DND-41 (cell line): Measurements from ENCODE around the gene SOWAHA.

Experiments used
- ATAC-seq: fragments of 200-7000 bp; cut with Tn5 transposase; 3 replicates; pipeline ENCODE4 v1.9.1; 2021; ENCODE audit warnings: low read depth; ENCODE audit not compliant: insufficient read depth
- DNase-seq: peaks from one replicate; pipeline ENCODE4 v3.0.0-alpha.2; 2020
- H2AFZ ChIP-seq: 2 replicates; pipeline ENCODE4 v1.6.0; 2012; ENCODE audit warnings: low read depth, low read length
- H3K27ac ChIP-seq: 2 replicates; pipeline ENCODE4 v1.5.1; 2012; ENCODE audit warnings: low read length, inconsistent platforms
- H3K27me3 ChIP-seq: fragments of 200-600 bp; sonication (generic); 2 replicates; pipeline ENCODE4 v1.6.0; 2012; ENCODE audit warnings: low read length, mild to moderate bottlenecking, inconsistent platforms; ENCODE audit not compliant: insufficient read depth, poor library complexity
- H3K36me3 ChIP-seq: 2 replicates; pipeline ENCODE4 v1.5.1; 2012; ENCODE audit warnings: low read length, inconsistent platforms; ENCODE audit not compliant: insufficient read depth
- H3K4me1 ChIP-seq: 2 replicates; pipeline ENCODE4 v1.5.1; 2012; ENCODE audit warnings: mild to moderate bottlenecking, low read length; ENCODE audit not compliant: insufficient read depth
- H3K4me2 ChIP-seq: 2 replicates; pipeline ENCODE4 v1.6.0; 2012; ENCODE audit warnings: mild to moderate bottlenecking, moderate library complexity, low read length, inconsistent platforms; ENCODE audit not compliant: insufficient read depth
- H3K4me3 ChIP-seq, 2 experiments: fragments of 200-600 bp in 1 of 2; shearing (Covaris generic) in 1 of 2; 2 replicates each; pipeline ENCODE4 v1.5.1; 2012 to 2016; ENCODE audit warnings: inconsistent platforms in 2 of 2, low read length in 2 of 2, mild to moderate bottlenecking in 2 of 2, low read depth in 1 of 2, moderate library complexity in 1 of 2
- H3K79me2 ChIP-seq: 2 replicates; pipeline ENCODE4 v1.6.0; 2012; ENCODE audit warnings: low read length, inconsistent platforms; ENCODE audit not compliant: insufficient read depth
- H3K9ac ChIP-seq: 2 replicates; pipeline ENCODE4 v1.6.0; 2012; ENCODE audit warnings: low read depth, mild to moderate bottlenecking, inconsistent platforms, low read length, moderate library complexity
- H3K9me3 ChIP-seq: 2 replicates; pipeline ENCODE4 v1.5.1; 2012; ENCODE audit warnings: low read length, moderate library complexity, mild to moderate bottlenecking, inconsistent platforms; ENCODE audit not compliant: insufficient read depth, severe bottlenecking
- H4K20me1 ChIP-seq: 2 replicates; pipeline ENCODE4 v1.6.0; 2012; ENCODE audit warnings: low read length; ENCODE audit not compliant: insufficient read depth
- CTCF ChIP-seq: IDR thresholded peaks from 2 replicates; pipeline ENCODE4 v1.5.1; 2012; ENCODE audit warnings: borderline replicate concordance, low read length, moderate library complexity, mild to moderate bottlenecking; ENCODE audit not compliant: poor library complexity, severe bottlenecking; ENCODE audit errors: extremely low read depth
- EZH2 ChIP-seq: IDR thresholded peaks from 3 replicates; pipeline ENCODE4 v1.6.1; 2012; ENCODE audit warnings: borderline replicate concordance, low read depth, mild to moderate bottlenecking, moderate library complexity, low read length, inconsistent platforms; ENCODE audit not compliant: severe bottlenecking

The SOWAHA gene

GRCh38 chr5:132774406-132774805, 38.7 kb upstream of the SOWAHA start:
- H3K4me1 ChIP-seq, result peaks cover 29% of the 10 kb centered on the region
- no peaks in the 10 kb centered on the region for H3K9me3 ChIP-seq
- no peak overlapping the region for H3K4me2 ChIP-seq
- no peak for TF ChIP-seq EZH2
- no peak for TF ChIP-seq CTCF
- H3K79me2 ChIP-seq, result peaks cover 36% of the 10 kb centered on the region
- no peak overlapping the region for H3K4me3 ChIP-seq
- peaks cover 27% of the 10 kb centered on the region; the same call in 1 of the 2 replicates for H4K20me1 ChIP-seq
- no peak overlapping the region for H3K9ac ChIP-seq
- H3K27ac ChIP-seq, result no peak overlapping the region
- H3K27me3 ChIP-seq, result peaks cover 2% of the 10 kb centered on the region
- ATAC-seq (no peak), DNase-seq (no peak)
- no peaks in the 10 kb centered on the region for H3K36me3 ChIP-seq
- H2AFZ ChIP-seq, result no peak overlapping the region

DNA sequence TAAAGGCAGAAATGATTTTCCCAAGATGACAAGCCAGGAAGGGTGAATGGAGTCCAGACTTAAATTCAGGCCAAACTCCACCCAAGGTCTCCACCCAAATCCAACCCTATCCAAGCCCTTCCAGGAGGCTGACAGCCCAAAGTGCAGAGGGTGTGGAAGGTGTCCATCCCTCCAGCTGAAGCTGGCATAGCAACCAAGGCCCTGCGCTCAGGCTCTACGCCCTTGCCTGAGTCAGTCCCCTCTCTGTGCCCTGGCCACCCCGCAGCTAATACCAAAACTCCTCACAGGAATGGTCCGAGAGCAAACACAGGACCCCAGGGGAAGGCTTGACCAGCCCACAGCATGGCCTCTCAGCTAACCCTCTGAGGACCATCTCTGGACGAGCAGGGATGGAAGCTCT, 38.2 kb upstream of the SOWAHA start:
- Histone ChIP-seq H3K27ac (no peak overlapping the region), H3K4me2 (peak overlapping the region; percentile 96), H3K4me1 (peaks cover 29% of the 10 kb centered on the region), H3K27me3 (peaks cover 5% of the 10 kb centered on the region), H3K9ac (no peak overlapping the region), H3K9me3 (no peaks in the 10 kb centered on the region), H2AFZ (no peak overlapping the region), H3K36me3 (no peaks in the 10 kb centered on the region), H3K4me3 (no peak overlapping the region), H3K79me2 (peaks cover 34% of the 10 kb centered on the region), H4K20me1 (peaks cover 24% of the 10 kb centered on the region; the same call in 1 of the 2 replicates)
- TF ChIP-seq EZH2, result no peak
- TF ChIP-seq CTCF, result no peak
- ATAC-seq (no peak), DNase-seq (no peak)

DNA sequence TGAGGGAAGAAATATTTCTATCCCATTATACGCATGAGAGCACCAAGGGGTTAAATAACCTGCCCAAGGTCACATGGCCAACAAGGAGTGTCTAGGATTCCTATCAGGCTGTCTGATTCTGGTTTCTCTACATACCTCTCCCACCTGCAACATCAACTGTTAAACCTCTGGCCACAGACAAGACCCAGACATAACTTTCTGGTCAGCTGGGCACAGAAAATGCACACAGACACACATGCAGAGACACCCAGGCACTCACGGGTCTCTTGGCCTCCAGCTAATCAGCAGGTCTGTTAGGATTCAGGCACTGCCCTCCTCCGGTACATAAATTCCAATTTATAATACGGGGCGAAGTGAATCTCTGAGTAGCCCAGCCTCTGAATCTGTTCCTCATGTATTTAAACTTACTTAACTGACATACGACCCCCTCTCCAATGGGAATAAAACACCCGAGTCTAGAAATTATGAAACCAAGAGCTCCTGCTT, 37.6 kb upstream of the SOWAHA start:
- peak overlapping the region; percentile 96 for H3K4me2 ChIP-seq

More for the DNA sequence above, 37.6 kb upstream of the SOWAHA start:
- Histone ChIP-seq H3K36me3 (no peaks in the 10 kb centered on the region), H3K27me3 (peaks cover 7% of the 10 kb centered on the region), H4K20me1 (peaks cover 23% of the 10 kb centered on the region; the same call in 1 of the 2 replicates), H2AFZ (no peak overlapping the region), H3K9ac (no peak overlapping the region), H3K79me2 (peaks cover 30% of the 10 kb centered on the region), H3K9me3 (no peaks in the 10 kb centered on the region), H3K27ac (no peak overlapping the region), H3K4me3 (peak overlapping the region in 1 of 2 experiments; percentile 24; a peak in 1 of 4 replicates), H3K4me1 (peaks cover 29% of the 10 kb centered on the region)
- DNase-seq (no peak), ATAC-seq (no peak)
- TF ChIP-seq EZH2 (no peak), CTCF (no peak)
